ENCODE measurements around the gene HLA-DQA1. TPM values are rescaled to one million over a fixed set of nuclear protein-coding genes. Genes with fewer than 3 reads are reported as not detected.

The HLA-DQA1 gene
- total RNA-seq, 1 experiment from 2014 or later: 0.86 TPM

DNA sequence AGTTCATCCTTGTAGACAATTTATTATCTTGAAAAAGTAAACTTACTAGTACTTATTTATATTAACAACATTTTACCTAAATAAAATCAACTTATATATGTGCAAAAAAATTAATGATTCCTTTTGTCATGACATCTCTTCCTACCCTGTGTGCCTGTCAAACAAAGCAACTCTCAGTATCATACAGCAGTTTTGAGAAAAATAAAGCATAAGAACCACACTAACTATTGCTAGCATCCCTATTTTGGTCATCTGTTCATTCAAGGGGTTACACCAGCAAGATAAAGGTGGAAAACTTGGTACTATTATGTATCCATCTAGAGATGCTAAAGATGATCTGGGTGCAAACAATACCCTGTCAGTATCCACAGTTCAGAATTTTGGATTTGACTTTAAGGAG is 40.2 kb upstream of the HLA-DQA1 start:
- no TSS peak for BruUV-seq (replicated peaks)
- TF ChIP-seq ZNF274 (IDR thresholded peaks at IDR 0.05; ENCODE audit: low read depth, low read length) (no peak), JUND (IDR thresholded peaks at IDR 0.05) (no peak), YY1 (IDR thresholded peaks at IDR 0.05; ENCODE audit: extremely low read depth, insufficient replicate concordance, low read depth, low read length) (no peak), SRF (IDR thresholded peaks at IDR 0.05; ENCODE audit: low read depth) (no peak), EGR1 (IDR thresholded peaks at IDR 0.05; ENCODE audit: low read depth) (no peak), TCF7L2 (IDR thresholded peaks at IDR 0.05; ENCODE audit: borderline replicate concordance, extremely low read depth, insufficient read depth, insufficient read length) (no peak), POLR2A (IDR thresholded peaks at IDR 0.05; ENCODE audit: borderline replicate concordance, extremely low read depth, insufficient read depth, insufficient read length) (no peak), ELF1 (IDR thresholded peaks at IDR 0.05; ENCODE audit: borderline replicate concordance, low read depth) (no peak), RAD21 (IDR thresholded peaks at IDR 0.05; ENCODE audit: low read depth) (no peak)
- TF ChIP-seq, protein P1, sequence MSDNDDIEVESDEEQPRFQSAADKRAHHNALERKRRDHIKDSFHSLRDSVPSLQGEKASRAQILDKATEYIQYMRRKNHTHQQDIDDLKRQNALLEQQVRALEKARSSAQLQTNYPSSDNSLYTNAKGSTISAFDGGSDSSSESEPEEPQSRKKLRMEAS (IDR thresholded peaks at IDR 0.05): no peak
- TF ChIP-seq, protein P2, sequence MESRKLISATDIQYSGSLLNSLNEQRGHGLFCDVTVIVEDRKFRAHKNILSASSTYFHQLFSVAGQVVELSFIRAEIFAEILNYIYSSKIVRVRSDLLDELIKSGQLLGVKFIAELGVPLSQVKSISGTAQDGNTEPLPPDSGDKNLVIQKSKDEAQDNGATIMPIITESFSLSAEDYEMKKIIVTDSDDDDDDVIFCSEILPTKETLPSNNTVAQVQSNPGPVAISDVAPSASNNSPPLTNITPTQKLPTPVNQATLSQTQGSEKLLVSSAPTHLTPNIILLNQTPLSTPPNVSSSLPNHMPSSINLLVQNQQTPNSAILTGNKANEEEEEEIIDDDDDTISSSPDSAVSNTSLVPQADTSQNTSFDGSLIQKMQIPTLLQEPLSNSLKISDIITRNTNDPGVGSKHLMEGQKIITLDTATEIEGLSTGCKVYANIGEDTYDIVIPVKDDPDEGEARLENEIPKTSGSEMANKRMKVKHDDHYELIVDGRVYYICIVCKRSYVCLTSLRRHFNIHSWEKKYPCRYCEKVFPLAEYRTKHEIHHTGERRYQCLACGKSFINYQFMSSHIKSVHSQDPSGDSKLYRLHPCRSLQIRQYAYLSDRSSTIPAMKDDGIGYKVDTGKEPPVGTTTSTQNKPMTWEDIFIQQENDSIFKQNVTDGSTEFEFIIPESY (IDR thresholded peaks at IDR 0.05; ENCODE audit: extremely low read depth, insufficient replicate concordance, low read length): no peak
- TF ChIP-seq, protein P3, sequence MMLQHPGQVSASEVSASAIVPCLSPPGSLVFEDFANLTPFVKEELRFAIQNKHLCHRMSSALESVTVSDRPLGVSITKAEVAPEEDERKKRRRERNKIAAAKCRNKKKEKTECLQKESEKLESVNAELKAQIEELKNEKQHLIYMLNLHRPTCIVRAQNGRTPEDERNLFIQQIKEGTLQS (IDR thresholded peaks at IDR 0.05): no peak
- TF ChIP-seq, protein P4, sequence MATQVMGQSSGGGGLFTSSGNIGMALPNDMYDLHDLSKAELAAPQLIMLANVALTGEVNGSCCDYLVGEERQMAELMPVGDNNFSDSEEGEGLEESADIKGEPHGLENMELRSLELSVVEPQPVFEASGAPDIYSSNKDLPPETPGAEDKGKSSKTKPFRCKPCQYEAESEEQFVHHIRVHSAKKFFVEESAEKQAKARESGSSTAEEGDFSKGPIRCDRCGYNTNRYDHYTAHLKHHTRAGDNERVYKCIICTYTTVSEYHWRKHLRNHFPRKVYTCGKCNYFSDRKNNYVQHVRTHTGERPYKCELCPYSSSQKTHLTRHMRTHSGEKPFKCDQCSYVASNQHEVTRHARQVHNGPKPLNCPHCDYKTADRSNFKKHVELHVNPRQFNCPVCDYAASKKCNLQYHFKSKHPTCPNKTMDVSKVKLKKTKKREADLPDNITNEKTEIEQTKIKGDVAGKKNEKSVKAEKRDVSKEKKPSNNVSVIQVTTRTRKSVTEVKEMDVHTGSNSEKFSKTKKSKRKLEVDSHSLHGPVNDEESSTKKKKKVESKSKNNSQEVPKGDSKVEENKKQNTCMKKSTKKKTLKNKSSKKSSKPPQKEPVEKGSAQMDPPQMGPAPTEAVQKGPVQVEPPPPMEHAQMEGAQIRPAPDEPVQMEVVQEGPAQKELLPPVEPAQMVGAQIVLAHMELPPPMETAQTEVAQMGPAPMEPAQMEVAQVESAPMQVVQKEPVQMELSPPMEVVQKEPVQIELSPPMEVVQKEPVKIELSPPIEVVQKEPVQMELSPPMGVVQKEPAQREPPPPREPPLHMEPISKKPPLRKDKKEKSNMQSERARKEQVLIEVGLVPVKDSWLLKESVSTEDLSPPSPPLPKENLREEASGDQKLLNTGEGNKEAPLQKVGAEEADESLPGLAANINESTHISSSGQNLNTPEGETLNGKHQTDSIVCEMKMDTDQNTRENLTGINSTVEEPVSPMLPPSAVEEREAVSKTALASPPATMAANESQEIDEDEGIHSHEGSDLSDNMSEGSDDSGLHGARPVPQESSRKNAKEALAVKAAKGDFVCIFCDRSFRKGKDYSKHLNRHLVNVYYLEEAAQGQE (IDR thresholded peaks at IDR 0.05; ENCODE audit: low read depth): no peak
- TF ChIP-seq, protein P5, sequence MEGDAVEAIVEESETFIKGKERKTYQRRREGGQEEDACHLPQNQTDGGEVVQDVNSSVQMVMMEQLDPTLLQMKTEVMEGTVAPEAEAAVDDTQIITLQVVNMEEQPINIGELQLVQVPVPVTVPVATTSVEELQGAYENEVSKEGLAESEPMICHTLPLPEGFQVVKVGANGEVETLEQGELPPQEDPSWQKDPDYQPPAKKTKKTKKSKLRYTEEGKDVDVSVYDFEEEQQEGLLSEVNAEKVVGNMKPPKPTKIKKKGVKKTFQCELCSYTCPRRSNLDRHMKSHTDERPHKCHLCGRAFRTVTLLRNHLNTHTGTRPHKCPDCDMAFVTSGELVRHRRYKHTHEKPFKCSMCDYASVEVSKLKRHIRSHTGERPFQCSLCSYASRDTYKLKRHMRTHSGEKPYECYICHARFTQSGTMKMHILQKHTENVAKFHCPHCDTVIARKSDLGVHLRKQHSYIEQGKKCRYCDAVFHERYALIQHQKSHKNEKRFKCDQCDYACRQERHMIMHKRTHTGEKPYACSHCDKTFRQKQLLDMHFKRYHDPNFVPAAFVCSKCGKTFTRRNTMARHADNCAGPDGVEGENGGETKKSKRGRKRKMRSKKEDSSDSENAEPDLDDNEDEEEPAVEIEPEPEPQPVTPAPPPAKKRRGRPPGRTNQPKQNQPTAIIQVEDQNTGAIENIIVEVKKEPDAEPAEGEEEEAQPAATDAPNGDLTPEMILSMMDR (IDR thresholded peaks at IDR 0.05 in 2 of 3, conservative IDR thresholded peaks at IDR 0.05 in 1 of 3; ENCODE audit: borderline replicate concordance in 1 of 3, insufficient read depth in 1 of 3, low read depth in 2 of 3, low read length in 2 of 3): no peak

More for the DNA sequence above, 40.2 kb upstream of the HLA-DQA1 start:
- intact Hi-C loops (cut with micrococcal nuclease): no loop called here
- Histone ChIP-seq H3K36me3 (ENCODE audit: control insufficient read depth in 1 of 2, insufficient read depth in 2 of 2, low read length in 2 of 2) (no peaks in the 10 kb centered on the region), H3K27me3 (ENCODE audit: insufficient read depth, low read length) (no peaks in the 10 kb centered on the region), H3K4me1 (ENCODE audit: control insufficient read depth in 1 of 2, insufficient read depth in 2 of 2, low read length in 2 of 2) (no peaks in the 10 kb centered on the region), H3K79me2 (ENCODE audit: insufficient read depth, low read length) (no peaks in the 10 kb centered on the region), H3K4me3 (replicated peaks in 1 of 2; ENCODE audit: low read depth in 1 of 2, low read length in 2 of 2) (no peak overlapping the region), H3K9ac (ENCODE audit: low read length) (no peak overlapping the region), H3K4me2 (ENCODE audit: low read length) (no peak overlapping the region), H3K27ac (ENCODE audit: low read depth, low read length) (no peak overlapping the region), H3K9me3 (ENCODE audit: control insufficient read depth in 1 of 2, insufficient read depth in 1 of 2, low read depth in 1 of 2, low read length in 2 of 2) (no peaks in the 10 kb centered on the region), H4K20me1 (ENCODE audit: insufficient read depth) (no peaks in the 10 kb centered on the region), H2AFZ (ENCODE audit: low read depth, low read length, poor library complexity, severe bottlenecking) (no peak overlapping the region), H3K9me2 (ENCODE audit: insufficient read depth) (no peaks in the 10 kb centered on the region)
- ChIA-PET RAD21 (ENCODE audit: low non-redundant PET in 1 of 2, low total read pairs in 2 of 2, uncharacterized antibody in 2 of 2, unreplicated experiment in 2 of 2) (no interaction called here), CTCF (no interaction called here), POLR2A (no interaction called here)
- no peak for DNase-seq (ENCODE audit: low read depth, low spot score)
- ATAC-seq: no peak
